COLO829 (cell line): Measurements from ENCODE around the gene DPP9.
"Not testable (repeated sequence)": the region's sequence is repeated elsewhere in the genome, so short reads cannot be mapped to it uniquely, and the experiment has no call there.

Source experiments
- DNase-seq: peaks from one replicate; pipeline ENCODE4 v3.0.0; 2012; ENCODE audit warnings: low spot score

The DPP9 gene

GRCh38 chr19:4723595-4724514, at the start of gene DPP9:
TSS of gene DPP9 (minus strand) at chr19:4723842. CDS start at chr19:4719906, 3,936 bp downstream.
- DNase-seq = peak; percentile 99

GRCh38 chr19:4773047-4773640, 49.5 kb upstream of the DPP9 start:
- DNase-seq = no peak

- DNase-seq = no peak
Observed at GRCh38 chr19:4772566-4772965, 48.9 kb upstream of the DPP9 start.

GRCh38 chr19:4768934-4769777, 45.5 kb upstream of the DPP9 start:
- peak; percentile 86 for DNase-seq

- no peak for DNase-seq
Observed at GRCh38 chr19:4764393-4764660, 40.7 kb upstream of the DPP9 start.

- no peak for DNase-seq
Observed at GRCh38 chr19:4763021-4763420, 39.4 kb upstream of the DPP9 start.

GRCh38 chr19:4760285-4760650, 36.6 kb upstream of the DPP9 start:
- DNase-seq = no peak

- peak; percentile 99 for DNase-seq
Observed at GRCh38 chr19:4759388-4760284, 36.0 kb upstream of the DPP9 start.

GRCh38 chr19:4758659-4759058, 35.0 kb upstream of the DPP9 start:
- DNase-seq = no peak

- DNase-seq = no peak
Observed at GRCh38 chr19:4758082-4758481, 34.4 kb upstream of the DPP9 start.

- no peak for DNase-seq
Observed at GRCh38 chr19:4755459-4755858, 31.8 kb upstream of the DPP9 start.

- DNase-seq = no peak
Observed at GRCh38 chr19:4754248-4754647, 30.6 kb upstream of the DPP9 start.

GRCh38 chr19:4749870-4750590, 26.4 kb upstream of the DPP9 start:
- DNase-seq = no peak

GRCh38 chr19:4748589-4748988, 24.9 kb upstream of the DPP9 start:
- no peak for DNase-seq

GRCh38 chr19:4748185-4748584, 24.5 kb upstream of the DPP9 start:
- DNase-seq = no peak

- no peak for DNase-seq
Observed at GRCh38 chr19:4745986-4746385, 22.3 kb upstream of the DPP9 start.

GRCh38 chr19:4745175-4745574, 21.5 kb upstream of the DPP9 start:
- not testable (repeated sequence) for DNase-seq

- peak; percentile 78 for DNase-seq
Observed at GRCh38 chr19:4744451-4745174, 21.0 kb upstream of the DPP9 start.

- no peak for DNase-seq
Observed at GRCh38 chr19:4742723-4743646, 19.3 kb upstream of the DPP9 start.
